Activated T-cell treated with anti-CD3 and anti-CD28 coated beads, Interleukin-2, amount 50 U/mL, for 1 hour (primary cell): ENCODE results near the gene DLK2.
"Not testable (repeated sequence)": the region's sequence is repeated elsewhere in the genome, so short reads cannot be mapped to it uniquely, and the experiment has no call there.

Experiments
- DNase-seq: peaks from one replicate; pipeline ENCODE4 v3.0.0-alpha.2; 2020

Gene DLK2, protein sequence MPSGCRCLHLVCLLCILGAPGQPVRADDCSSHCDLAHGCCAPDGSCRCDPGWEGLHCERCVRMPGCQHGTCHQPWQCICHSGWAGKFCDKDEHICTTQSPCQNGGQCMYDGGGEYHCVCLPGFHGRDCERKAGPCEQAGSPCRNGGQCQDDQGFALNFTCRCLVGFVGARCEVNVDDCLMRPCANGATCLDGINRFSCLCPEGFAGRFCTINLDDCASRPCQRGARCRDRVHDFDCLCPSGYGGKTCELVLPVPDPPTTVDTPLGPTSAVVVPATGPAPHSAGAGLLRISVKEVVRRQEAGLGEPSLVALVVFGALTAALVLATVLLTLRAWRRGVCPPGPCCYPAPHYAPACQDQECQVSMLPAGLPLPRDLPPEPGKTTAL

DNA sequence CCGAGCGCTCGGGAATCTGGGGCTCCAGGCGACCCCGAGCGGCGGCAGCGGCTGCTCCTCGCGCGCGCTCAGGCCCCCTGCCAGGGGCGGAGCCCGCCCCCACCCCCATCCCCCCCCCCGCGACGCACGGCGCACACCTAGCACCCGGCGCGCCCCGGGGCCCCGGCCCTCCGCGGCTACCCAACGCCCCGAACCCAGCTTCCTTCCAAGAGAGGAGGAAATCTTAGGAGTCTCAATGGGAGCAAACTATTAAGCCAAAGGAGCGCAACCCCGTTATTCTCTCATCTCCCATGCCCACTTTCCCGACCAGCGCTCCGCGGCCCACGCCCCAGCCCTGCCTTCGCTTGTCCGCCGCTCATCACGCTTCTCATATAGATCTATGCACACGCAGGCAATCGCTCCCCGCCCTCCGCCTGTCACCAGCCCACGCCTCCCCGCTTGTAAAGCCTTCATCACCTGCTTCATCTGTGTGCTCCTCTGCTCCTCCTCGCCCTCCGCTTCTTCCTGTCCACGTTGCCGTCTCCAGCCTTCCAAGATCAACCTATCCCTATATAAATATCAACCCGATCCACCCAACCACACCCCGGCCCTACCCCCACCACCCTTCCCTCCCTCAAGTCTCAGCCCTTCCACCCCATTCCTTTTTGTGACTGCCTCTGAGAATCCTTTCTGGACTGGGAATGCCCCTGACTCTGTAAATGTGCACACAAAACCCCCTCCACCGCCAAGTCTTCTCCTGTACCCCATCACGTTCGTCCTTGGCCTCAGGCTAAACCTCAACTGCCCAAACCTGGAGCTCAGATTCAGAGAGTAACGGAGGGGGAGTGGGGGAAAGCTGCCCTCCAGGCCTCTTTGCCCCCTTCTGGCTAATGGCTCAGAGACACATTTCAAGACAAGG lies at the start of gene DLK2:
TSS of gene DLK2 (minus strand) at position 18 of the 898 bp plus-strand sequence. CDS start 723 bp downstream, outside the sequence.
- DNase-seq: peak; percentile 60

GRCh38 chr6:43503443-43503842 lies 48.1 kb upstream of the DLK2 start:
- DNase-seq: no peak

DNA sequence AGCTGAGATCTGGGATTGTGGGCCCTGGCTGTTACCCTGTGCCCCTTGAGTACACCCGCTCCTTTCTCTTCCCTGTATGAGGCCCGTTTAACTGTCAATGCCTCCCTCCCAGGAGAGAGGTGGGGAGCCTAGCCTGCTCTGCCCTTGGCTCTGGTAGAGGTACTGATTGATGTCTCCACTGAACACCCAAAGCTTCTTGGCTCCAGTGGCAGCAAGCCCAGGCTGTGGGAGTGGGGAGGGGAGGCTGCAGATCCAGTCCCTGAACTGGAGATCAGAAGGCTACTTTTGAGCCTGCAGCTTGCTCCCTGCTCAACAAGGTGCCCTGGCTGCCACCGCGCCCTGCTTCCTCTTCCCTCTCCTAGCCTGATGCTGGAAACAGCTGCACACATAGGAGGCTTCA lies 47.3 kb upstream of the DLK2 start:
- DNase-seq: no peak

GRCh38 chr6:43500921-43501320 lies 45.6 kb upstream of the DLK2 start:
- no peak for DNase-seq

DNA sequence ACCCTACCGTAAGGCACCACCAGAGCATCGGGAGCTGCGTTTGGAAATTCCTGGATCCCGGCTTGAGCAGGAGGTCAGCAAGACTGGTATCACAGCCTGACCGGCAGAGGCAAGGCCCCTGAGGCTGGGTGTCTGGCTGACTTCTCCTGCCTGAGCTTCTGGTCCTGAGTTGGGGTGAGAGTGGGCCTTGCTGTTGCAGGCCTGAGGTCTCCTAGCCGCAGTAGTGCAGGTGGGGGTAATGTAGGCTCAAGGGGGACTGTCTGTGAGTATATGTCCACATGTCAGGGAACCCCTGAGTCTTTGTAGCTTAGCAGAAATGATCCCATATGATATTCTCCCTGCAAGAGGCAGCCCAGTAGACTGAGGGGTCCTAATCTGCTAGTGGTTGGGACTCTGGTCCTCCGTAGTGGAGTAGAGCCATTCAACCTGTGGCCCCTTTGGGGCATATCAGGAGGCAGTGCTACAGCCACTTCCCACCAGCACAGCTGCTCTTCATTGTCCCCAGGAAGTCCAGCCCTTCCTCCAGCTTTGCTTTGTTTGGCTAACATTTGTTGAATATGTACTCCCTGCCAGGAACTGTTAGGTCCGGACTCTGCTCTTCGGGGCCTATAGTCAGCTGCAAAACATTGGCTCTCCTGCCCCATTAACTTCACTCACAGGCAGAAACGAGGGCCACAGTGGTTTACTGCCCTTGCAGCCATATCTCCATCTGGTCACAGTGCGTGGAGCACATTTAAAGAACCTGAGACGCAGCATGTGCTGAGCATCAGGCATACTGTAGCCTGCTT lies 43.9 kb upstream of the DLK2 start:
- no peak for DNase-seq

GRCh38 chr6:43498291-43498690 lies 42.9 kb upstream of the DLK2 start:
- DNase-seq: not testable (repeated sequence)

DNA sequence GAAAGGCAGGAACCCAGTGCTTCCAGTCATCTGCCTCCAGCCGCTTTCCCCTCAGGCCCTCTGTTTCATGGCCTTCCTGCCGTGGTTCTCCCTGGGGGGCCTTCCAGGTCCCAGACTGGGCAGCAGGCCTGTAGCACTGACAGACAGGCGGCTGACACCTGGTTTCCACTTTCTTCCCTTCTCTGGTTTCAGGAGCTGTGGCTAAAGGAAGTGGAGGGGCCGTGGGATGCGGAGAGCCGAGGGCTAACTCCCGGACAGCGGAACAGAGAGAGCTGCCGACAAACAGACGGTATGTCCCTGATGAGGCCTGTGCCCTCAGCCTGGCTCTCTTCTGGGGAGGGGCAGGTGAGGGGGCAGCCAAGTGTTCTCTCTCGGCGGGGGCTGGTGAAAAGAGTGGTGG lies 42.3 kb upstream of the DLK2 start:
- no peak for DNase-seq

DNA sequence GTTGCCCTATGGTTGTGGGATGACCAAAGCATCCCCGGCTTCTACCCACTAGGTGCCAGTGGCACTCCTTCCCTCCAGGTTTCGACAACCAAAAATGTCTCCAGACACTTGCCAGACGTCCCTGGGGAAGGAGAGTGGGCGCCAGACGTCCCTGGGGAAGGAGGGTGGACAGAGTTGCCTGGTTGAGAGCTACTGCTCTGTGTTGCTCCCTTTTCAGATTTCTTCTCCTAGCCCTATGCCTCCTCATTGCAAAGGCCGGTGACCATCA lies 41.7 kb upstream of the DLK2 start:
- DNase-seq: no peak

DNA sequence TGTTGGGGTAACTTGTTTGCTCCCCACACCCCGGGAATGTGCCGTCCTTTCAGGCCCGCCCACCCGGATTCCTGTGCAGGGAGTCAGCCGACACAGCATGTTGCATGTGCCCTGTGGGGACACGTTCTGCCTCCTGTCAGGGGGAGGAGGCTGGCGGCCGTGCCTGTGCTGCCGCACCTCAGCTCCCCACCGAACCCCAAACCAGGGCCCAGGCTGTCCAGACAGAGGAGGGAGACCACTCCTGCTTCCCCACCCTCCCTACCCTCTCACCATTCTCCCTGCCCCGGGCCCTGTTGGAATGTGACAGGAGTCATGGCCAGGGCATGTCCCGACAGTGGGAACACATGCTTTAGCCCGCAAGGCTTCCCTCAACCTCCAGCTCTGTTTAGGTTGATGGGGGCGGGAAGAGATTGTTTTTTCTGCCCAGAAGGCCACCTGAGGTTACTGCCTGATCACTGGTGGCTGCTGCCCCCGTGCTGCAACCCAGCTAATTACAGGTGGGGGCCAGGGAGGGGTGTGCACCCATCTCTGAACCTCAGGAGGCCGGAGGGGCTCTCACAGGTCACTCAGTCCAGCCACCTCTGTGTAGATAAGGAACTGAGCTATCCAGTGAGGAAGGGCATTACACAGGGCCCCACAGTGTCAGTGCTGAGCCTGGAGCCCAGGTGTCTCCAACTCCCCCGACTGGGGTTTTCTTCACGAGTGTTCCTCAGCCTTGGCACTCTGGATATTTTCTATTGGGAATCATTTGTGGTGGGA lies 41.2 kb upstream of the DLK2 start:
- no peak for DNase-seq

DNA sequence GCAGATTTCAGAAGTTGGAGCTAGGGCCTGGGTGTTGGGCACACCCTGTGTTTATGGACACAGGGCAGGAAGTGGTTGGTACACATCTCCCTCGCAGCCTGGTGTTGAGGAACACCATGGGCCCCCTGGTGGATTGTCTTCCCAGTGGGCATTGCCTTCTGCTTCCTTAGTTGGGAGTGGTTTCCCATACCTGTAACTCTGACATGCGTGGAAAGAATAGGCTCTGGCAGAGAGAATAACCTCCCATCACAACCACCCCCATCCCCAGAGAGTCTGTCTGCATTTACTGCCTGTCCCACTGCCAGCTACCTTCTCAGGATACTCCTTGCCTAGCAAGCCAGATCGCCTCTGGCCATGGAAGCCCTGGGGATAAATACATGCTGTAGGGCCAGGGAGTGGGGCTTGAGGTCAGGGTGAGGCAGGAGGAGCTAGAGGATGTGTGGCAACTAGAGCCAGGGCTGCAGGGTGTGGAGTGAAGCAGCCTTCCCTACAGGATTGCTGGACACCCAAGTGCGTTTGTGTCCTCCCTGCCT lies 40.1 kb upstream of the DLK2 start:
- DNase-seq: no peak

- no peak for DNase-seq
Measured at GRCh38 chr6:43494766-43495165, 39.4 kb upstream of the DLK2 start.

GRCh38 chr6:43494321-43494720 lies 39.0 kb upstream of the DLK2 start:
- DNase-seq: no peak

DNA sequence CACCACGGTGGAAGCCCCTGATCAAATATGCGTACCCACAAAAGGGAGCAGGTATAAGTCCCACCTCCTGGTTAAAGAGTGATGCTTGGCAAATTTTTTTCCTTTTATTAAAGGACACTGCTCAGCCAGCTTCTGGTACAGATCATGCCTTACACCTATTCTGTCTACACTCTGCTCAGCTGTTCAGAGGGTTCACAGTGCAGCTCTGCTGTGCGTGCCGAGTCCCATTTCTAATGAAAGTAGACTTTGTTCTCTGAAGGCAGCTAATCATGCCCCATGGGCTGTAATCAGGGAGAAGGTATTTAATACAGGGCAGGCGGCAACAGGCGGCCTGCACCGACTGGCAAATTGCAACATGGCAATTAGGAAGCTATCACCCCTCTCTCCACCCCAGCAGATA lies 38.5 kb upstream of the DLK2 start:
- no peak for DNase-seq

GRCh38 chr6:43493230-43493629 lies 37.9 kb upstream of the DLK2 start:
- DNase-seq: no peak

DNA sequence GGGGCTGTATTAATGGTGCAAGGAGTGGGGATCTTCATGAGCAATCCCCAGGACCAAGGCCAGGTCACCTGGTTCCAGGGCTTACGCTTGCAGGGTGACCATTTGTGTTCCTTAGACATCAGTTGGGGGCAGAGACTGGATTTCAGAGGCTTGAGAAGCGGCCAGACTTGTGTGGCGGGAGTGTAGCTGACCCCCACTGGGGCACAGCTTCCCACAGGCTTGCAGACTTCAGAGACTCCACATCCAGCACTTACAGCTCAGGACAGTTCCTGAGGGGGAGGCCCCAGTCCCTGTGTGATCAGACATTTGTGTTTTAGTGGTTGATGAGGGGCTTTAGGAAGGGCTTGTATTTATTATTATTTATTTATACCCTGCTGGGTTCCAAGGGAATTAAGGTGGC lies 37.3 kb upstream of the DLK2 start:
- DNase-seq: no peak

GRCh38 chr6:43491750-43492661 lies 36.7 kb upstream of the DLK2 start:
- DNase-seq: no peak

DNA sequence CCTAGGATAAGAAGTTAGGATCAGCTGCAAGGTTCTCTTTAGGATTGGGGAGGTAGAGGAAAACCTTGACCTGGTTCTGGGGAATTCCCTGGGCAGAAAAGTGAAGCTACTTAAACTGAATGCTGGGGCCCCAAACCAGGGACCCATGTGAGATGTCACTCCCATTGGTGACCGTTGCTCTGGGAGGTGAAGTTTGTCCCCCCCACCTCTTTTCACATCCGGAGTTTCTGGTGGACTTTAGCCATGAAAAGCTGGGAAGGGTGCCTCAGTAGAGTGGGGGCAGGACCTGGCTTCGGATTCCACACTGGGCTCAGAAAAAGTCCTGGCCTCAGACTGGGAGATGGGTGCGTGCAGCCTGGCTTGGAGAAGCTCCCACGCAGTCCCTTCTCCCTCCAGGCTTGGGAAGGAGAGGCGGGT lies 35.2 kb upstream of the DLK2 start:
- DNase-seq: no peak

- no peak for DNase-seq
Measured at GRCh38 chr6:43489277-43490072, 34.1 kb upstream of the DLK2 start.

GRCh38 chr6:43488667-43489276 lies 33.4 kb upstream of the DLK2 start:
- no peak for DNase-seq
